DND-41 (cell line): Measurements from ENCODE around the gene IFNA6.
A peak's percentile ranks its signal among the peaks of the same experiment; 100 is the strongest.

ENCODE experiments used
- ATAC-seq: fragments of 200-7000 bp; cut with Tn5 transposase; 3 replicates; pipeline ENCODE4 v1.9.1; 2021; ENCODE audit warnings: low read depth; ENCODE audit not compliant: insufficient read depth
- DNase-seq: peaks from one replicate; pipeline ENCODE4 v3.0.0-alpha.2; 2020
- H2AFZ ChIP-seq: 2 replicates; pipeline ENCODE4 v1.6.0; 2012; ENCODE audit warnings: low read depth, low read length
- H3K27ac ChIP-seq: 2 replicates; pipeline ENCODE4 v1.5.1; 2012; ENCODE audit warnings: low read length, inconsistent platforms
- H3K27me3 ChIP-seq: fragments of 200-600 bp; sonication (generic); 2 replicates; pipeline ENCODE4 v1.6.0; 2012; ENCODE audit warnings: low read length, mild to moderate bottlenecking, inconsistent platforms; ENCODE audit not compliant: insufficient read depth, poor library complexity
- H3K36me3 ChIP-seq: 2 replicates; pipeline ENCODE4 v1.5.1; 2012; ENCODE audit warnings: low read length, inconsistent platforms; ENCODE audit not compliant: insufficient read depth
- H3K4me1 ChIP-seq: 2 replicates; pipeline ENCODE4 v1.5.1; 2012; ENCODE audit warnings: mild to moderate bottlenecking, low read length; ENCODE audit not compliant: insufficient read depth
- H3K4me2 ChIP-seq: 2 replicates; pipeline ENCODE4 v1.6.0; 2012; ENCODE audit warnings: mild to moderate bottlenecking, moderate library complexity, low read length, inconsistent platforms; ENCODE audit not compliant: insufficient read depth
- H3K4me3 ChIP-seq, 2 experiments: fragments of 200-600 bp in 1 of 2; shearing (Covaris generic) in 1 of 2; 2 replicates each; pipeline ENCODE4 v1.5.1; 2012 to 2016; ENCODE audit warnings: inconsistent platforms in 2 of 2, low read length in 2 of 2, mild to moderate bottlenecking in 2 of 2, low read depth in 1 of 2, moderate library complexity in 1 of 2
- H3K79me2 ChIP-seq: 2 replicates; pipeline ENCODE4 v1.6.0; 2012; ENCODE audit warnings: low read length, inconsistent platforms; ENCODE audit not compliant: insufficient read depth
- H3K9ac ChIP-seq: 2 replicates; pipeline ENCODE4 v1.6.0; 2012; ENCODE audit warnings: low read depth, mild to moderate bottlenecking, inconsistent platforms, low read length, moderate library complexity
- H3K9me3 ChIP-seq: 2 replicates; pipeline ENCODE4 v1.5.1; 2012; ENCODE audit warnings: low read length, moderate library complexity, mild to moderate bottlenecking, inconsistent platforms; ENCODE audit not compliant: insufficient read depth, severe bottlenecking
- H4K20me1 ChIP-seq: 2 replicates; pipeline ENCODE4 v1.6.0; 2012; ENCODE audit warnings: low read length; ENCODE audit not compliant: insufficient read depth
- EZH2 ChIP-seq: IDR thresholded peaks from 3 replicates; pipeline ENCODE4 v1.6.1; 2012; ENCODE audit warnings: borderline replicate concordance, low read depth, mild to moderate bottlenecking, moderate library complexity, low read length, inconsistent platforms; ENCODE audit not compliant: severe bottlenecking
- TF ChIP-seq, protein P1 (sequence below): IDR thresholded peaks from 2 replicates; pipeline ENCODE4 v1.5.1; 2012; ENCODE audit warnings: borderline replicate concordance, low read length, moderate library complexity, mild to moderate bottlenecking; ENCODE audit not compliant: poor library complexity, severe bottlenecking; ENCODE audit errors: extremely low read depth

Gene IFNA6

DNA sequence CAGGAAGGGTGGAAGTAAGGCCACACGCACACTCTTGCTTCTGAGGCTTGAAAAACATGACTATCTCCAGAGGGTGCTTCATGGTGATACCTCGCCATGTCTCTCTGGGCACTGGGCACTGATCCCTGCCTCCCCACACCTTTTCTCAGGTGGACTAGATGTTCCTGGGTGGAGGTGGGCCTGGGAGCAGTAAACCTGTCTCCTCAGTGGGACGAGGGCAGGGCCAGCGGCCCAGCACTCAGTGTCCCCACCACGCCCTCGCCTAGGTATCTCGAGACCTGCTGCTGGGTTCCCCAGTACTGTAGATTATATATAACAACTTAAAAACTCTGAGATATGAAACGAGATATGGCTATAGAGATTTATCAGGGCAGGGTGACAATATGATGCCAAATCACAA, 11.6 kb upstream of the IFNA6 start:
- no peaks in the 10 kb centered on the region for H3K9me3 ChIP-seq
- no peak overlapping the region for H2AFZ ChIP-seq
- DNase-seq (no peak), ATAC-seq (no peak)
- H3K79me2 ChIP-seq: no peaks in the 10 kb centered on the region
- no peak overlapping the region for H3K27ac ChIP-seq
- H3K4me1 ChIP-seq: peaks cover 12% of the 10 kb centered on the region
- no peaks in the 10 kb centered on the region for H4K20me1 ChIP-seq
- no peaks in the 10 kb centered on the region for H3K36me3 ChIP-seq
- TF ChIP-seq EZH2: no peak
- TF ChIP-seq, protein P1, sequence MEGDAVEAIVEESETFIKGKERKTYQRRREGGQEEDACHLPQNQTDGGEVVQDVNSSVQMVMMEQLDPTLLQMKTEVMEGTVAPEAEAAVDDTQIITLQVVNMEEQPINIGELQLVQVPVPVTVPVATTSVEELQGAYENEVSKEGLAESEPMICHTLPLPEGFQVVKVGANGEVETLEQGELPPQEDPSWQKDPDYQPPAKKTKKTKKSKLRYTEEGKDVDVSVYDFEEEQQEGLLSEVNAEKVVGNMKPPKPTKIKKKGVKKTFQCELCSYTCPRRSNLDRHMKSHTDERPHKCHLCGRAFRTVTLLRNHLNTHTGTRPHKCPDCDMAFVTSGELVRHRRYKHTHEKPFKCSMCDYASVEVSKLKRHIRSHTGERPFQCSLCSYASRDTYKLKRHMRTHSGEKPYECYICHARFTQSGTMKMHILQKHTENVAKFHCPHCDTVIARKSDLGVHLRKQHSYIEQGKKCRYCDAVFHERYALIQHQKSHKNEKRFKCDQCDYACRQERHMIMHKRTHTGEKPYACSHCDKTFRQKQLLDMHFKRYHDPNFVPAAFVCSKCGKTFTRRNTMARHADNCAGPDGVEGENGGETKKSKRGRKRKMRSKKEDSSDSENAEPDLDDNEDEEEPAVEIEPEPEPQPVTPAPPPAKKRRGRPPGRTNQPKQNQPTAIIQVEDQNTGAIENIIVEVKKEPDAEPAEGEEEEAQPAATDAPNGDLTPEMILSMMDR: no peak
- peaks cover 6% of the 10 kb centered on the region for H3K27me3 ChIP-seq
- no peak overlapping the region for H3K9ac ChIP-seq
- no peak overlapping the region for H3K4me2 ChIP-seq
- H3K4me3 ChIP-seq: no peak overlapping the region

DNA sequence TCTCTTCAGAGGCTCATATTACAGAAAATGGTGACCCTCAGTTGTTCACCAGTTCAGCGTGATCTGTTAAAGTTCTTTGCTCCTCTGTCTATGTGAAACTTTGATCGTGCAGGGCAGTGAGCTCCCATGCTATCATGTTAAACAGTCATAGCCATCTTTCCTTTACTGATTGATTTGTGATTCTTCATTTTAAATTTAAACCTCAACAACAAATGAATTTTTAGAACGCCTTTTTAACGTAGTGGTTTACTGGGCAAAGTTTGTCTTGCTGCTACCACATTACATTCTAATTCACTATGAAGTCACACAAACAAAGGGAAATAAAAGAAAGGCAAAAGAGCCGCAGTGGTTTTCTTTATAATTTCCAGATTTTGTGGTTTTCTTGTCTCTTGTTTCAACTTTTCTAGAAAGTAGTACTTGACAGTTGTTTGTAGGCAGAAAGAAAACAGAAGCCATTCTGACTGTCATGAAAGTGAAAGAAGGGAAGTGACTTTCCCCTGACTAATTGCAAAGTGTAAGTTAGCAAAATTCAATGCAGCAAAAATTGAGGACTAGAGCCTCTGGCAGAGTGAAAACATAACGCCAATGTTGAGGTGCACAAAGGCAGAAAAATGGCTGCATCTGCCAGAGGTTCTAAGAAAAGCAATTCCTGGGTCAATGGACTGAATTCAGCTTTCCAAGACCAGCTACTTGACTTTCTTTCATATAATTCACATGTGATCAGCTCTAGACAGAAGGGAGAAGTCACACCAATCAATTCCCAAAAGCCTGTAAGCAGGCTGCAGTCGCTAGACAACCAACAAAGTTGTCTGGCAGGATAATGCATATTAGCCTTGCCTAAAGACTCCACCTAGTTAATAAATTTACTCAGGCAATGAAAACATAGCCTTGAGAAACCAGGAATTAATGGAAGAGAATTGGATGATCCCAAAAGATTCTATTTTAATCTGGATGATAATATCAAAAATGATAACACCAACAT, 7.1 kb upstream of the IFNA6 start:
- no peak for TF ChIP-seq EZH2
- TF ChIP-seq, protein P1: no peak
- Histone ChIP-seq H3K36me3 (no peaks in the 10 kb centered on the region), H3K4me3 (0 out of 4 replicates have a peak overlapping the region, but pooled peaks of 1 of the 2 experiments have one; percentile 25), H3K9ac (peak overlapping the region; percentile 0; the same call in 1 of the 2 replicates), H4K20me1 (no peaks in the 10 kb centered on the region), H3K27ac (peak overlapping the region; percentile 31; the same call in 1 of the 2 replicates), H2AFZ (peak overlapping the region; percentile 32), H3K79me2 (no peaks in the 10 kb centered on the region), H3K9me3 (no peaks in the 10 kb centered on the region), H3K4me1 (peaks cover 16% of the 10 kb centered on the region), H3K4me2 (peak overlapping the region; percentile 35; the same call in 1 of the 2 replicates), H3K27me3 (no peaks in the 10 kb centered on the region)
- DNase-seq: peak; percentile 7
- peak; percentile 85 for ATAC-seq

DNA sequence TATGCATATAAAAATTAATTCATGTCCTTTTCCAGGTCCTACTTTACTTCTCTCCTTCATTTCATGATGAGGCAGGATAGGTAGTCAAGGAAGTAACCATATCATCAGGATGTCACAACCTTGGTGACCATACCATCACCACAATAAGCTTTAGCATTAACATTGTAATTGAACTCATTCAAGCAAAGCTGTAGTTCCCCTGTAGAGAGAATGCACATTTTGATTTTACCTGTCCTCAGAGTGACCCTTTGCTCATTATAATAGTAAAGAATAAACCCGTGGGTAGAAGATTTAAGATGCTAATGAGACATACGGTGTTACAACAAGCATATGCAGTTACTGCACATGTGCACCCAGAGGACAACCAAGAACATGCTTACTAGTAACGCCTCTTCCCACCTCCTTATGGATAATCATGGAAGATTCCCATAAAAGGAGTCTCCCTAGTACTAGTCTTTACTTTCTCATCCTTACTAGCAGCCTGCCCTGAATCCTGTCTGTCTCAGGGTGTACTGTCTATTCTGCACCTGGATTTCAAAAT, 2.2 kb downstream of the IFNA6 start:
- Histone ChIP-seq H3K79me2 (no peaks in the 10 kb centered on the region), H4K20me1 (no peaks in the 10 kb centered on the region), H2AFZ (no peak overlapping the region), H3K36me3 (no peaks in the 10 kb centered on the region), H3K9ac (no peak overlapping the region), H3K27ac (no peak overlapping the region), H3K9me3 (no peaks in the 10 kb centered on the region), H3K4me2 (no peak overlapping the region), H3K4me1 (no peaks in the 10 kb centered on the region), H3K27me3 (no peaks in the 10 kb centered on the region), H3K4me3 (no peak overlapping the region)
- TF ChIP-seq EZH2: no peak
- TF ChIP-seq, protein P1: no peak
- DNase-seq (no peak), ATAC-seq (no peak)
